Measurements from ENCODE around the gene SOX13.
"Not testable (repeated sequence)": the region's sequence is repeated elsewhere in the genome, so short reads cannot be mapped to it uniquely, and the experiment has no call there.

Gene SOX13

GRCh38 chr1:204072931-204073836 lies at the start of gene SOX13:
Gene SOX13 (plus strand): TSS chr1:204073115. CDS start chr1:204112916, 39,801 bp downstream.
- DNase-seq: no peak

- DNase-seq: no peak
Observed at GRCh38 chr1:204025917-204026707, 46.8 kb upstream of the SOX13 start.

DNA sequence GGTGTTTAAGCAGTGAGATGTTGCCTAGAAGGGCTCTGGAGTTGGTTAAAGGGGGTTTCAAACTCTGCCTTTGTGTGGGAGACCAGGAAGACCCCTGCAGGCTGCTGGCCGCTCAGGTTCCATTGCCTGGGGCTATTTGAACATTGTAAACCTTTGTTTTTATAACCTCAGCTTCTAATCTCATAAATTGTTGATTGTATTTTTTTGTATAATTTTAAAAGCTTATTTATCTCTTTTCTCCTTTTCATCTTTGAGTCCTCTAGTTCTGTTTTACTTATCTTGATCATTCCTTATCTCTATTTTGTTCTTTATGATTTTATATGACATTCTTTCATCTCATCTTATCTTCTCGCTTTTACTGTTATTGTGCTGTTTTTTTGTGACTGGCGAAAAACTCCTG lies 45.5 kb upstream of the SOX13 start:
- DNase-seq: no peak

GRCh38 chr1:204029016-204029415 lies 43.9 kb upstream of the SOX13 start:
- DNase-seq: no peak

DNA sequence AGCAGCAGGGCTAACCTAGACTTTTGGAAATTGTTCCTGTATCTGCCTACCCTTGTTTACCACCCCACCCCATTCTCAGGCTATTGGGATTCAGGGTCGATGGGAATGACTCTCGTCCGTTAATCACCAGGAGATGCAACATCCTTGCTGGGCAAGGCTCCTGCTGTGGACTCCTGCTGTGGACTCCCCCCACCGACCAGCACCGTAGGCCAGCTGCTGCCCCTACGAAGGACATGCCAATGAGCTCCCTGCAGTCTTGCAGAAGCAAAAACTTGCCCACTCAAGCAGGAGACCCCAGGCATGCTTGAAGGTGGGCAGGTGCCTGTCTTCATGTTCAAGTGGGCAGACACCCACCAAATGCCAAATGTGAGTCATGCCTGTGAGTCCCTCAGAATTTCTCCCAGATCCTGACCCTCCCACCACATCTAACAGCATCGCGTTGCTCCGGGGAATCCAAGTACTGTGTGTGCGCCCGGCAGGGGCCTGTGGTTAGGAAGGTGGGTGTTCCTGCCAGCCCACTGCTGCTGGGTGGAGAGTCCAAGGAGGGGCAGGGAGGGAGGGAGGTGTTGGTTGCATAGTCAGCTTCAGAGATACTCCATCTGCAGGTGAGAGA lies 41.7 kb upstream of the SOX13 start:
- DNase-seq: no peak

DNA sequence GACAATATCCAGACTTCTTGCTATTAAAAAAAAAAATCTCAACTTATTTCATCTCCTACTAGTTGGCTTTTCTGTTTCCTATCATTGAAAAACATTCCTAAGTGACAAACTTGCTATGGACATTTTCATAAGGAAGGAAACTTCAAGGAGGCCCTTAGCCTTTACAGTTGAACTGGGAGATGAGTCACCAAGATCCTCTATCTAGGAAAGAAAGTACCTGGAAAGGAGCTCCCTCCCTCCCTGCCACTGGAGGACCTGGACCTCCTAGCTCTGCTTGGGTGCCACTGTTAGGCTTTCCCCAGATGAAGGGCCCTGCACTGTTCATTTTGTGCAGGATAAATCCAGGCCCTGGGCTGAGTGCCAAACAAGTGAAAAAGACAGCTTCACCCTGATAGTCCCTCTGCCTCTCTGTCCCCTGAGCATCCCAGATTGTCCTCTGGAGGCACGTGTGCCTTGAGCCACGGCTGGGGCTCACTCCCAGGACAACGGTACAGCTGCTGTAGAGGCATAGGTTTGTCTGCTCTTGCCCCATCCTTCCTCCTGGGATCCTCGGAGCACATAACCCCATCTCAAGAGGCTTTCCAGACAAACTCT lies 40.2 kb upstream of the SOX13 start:
- no peak for DNase-seq

DNA sequence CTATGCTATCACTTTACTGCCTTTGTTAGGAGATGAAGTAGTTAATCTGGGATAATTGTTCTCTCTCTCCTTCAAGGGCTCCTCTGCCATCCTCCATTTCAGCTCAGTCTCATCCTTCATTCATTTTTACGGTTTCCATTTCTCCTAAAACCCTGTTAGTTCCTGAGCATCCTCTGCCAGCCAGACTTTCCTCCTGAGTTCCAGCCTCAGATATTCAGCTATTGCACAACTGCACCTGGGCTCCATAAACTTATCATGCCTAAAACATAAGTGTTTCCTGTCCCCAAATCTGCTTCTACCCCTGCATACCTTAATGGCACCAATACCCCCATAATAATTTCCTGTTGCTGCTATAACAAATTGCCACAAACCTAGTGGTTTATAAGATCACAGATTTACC lies 39.6 kb upstream of the SOX13 start:
- DNase-seq: no peak

DNA sequence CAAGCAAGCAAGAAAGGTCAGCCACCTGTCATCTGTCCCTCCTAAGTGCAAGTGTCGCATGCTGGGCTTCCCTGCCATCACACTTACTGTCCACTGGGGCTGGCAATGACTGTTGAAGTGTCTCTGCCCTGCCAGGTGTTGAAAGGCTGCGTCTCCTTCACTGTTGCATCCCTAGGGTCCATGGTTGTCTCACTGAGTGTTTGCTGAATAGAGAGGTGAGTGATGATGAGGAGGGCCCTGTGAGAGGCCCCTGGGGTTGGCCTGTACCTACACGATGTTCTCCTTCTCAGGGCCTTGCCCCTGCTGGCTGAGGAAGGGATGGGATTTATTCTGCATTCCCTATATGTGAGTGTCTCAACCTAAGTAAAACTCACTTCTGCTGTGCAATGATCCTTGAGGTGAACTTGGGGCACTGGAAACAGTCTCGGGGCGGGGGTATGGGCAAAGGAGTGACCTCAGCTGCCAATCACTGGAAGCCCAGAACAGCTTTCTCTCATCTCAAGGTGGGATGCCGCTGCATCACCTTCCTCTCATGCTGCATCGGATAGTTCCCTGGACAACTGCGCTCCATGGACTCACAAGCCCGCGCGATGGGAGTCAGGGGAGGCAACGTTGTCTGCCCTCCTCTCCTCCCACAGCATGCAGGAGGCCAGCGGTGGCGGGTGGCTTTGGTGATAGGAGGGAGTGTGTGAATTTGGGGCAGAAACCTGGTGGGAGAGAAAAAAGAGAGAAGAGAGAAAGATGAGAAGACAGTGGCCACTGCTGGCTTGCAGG lies 35.8 kb upstream of the SOX13 start:
- DNase-seq: no peak

DNA sequence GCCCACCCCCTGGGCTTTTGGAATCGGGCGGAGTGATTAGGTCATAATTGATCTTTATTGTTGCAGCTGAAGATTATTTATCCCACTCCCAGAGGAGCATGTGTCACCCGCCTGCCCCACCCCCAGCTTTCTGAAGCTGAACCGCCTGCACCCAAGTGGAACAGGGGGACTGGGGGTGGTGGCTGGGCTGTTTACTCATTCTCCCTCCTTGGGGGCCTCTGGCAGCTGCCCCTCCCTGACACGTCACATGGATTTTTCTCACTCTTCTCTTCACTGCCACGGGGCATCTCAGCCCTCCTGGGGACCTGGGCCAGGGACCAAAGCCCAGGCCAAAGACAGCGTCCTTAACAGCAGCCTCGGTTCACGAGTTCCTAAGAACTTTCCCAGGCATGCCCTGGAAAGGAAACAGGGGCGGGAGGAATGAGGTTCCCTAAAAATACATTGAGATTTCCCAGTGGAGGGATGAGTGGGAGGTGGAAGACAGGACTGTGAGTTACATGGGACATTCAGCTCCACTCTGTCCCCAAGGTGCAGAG lies 31.6 kb upstream of the SOX13 start:
- no peak for DNase-seq

DNA sequence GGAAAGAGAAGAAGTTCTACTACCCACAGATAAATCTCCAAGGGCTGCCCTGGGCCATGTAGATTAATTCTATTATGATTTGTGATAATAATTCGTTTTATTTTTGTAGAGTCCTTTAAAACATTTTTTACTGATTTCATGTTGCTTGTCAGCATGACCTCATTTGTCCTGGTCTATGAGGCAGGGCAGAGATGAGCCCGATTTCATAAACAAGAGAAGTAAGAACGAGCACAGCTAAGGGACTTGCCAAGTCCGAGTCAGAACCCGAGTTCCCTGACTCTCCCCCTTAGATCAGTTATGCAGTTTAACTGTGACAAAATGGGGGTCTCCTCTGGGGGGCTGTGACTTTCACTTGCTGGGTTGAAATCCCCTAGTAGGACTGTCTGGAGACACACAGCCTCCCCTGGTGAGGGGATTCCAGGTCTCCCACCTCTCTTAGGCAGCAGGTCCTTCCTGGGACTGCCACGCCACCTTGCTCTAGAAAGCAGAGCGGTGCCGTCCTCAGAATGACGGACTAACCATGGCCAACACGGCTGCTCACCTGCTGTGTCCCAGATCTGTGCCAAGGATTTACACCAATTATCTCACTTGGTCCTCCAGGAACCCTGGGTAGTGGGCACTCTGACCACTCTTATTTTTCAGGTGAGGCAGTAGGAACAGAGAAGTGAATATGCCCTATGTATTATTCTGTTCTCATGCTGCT lies 31.0 kb upstream of the SOX13 start:
- DNase-seq: no peak

GRCh38 chr1:204042516-204042915 lies 30.4 kb upstream of the SOX13 start:
- no peak for DNase-seq

GRCh38 chr1:204043680-204044079 lies 29.2 kb upstream of the SOX13 start:
- no peak for DNase-seq

DNA sequence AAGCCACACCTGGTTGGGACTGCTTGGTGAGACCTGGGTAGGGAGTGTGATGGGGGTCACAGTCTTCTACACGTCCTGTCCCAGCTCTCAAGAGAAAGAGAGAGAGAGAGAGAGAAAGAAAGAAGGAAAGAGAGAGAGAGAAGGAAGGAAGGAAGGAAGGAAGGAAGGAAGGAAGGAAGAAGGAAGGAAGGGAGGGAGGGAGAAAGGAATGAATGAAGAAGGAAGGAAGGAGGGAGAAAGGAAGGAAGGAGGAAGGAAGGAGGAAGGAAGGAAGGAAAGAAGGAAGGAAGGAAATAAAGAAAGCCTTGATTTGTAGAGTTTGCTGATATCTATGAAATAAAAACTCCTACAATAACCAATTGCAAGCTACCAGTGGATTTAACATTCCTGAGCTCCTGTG lies 28.5 kb upstream of the SOX13 start:
- no peak for DNase-seq

- no peak for DNase-seq
Observed at GRCh38 chr1:204045430-204045829, 27.5 kb upstream of the SOX13 start.

- DNase-seq: no peak
Observed at GRCh38 chr1:204046346-204046745, 26.6 kb upstream of the SOX13 start.

GRCh38 chr1:204048796-204049195 lies 24.1 kb upstream of the SOX13 start:
- not testable (repeated sequence) for DNase-seq

- DNase-seq: no peak
Observed at GRCh38 chr1:204051258-204051657, 21.7 kb upstream of the SOX13 start.

DNA sequence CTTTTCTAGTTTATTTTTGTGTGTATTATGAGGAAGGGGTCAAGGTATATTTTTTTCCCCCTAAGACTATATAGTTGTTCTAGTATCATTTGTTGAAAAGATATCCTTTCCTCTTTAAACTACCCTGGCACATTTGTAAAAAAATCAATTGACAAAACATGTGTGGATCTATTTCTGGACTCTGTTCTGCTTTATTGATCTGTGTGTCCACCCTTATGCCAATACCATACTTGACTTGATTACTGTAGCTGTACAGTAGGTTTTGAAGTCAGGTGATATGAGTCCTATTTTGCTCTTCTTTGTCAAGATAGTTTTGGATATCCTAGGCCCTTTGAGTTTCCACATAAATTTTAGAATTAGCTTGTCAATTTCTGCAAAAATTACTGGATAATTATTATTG lies 21.2 kb upstream of the SOX13 start:
- no peak for DNase-seq

DNA sequence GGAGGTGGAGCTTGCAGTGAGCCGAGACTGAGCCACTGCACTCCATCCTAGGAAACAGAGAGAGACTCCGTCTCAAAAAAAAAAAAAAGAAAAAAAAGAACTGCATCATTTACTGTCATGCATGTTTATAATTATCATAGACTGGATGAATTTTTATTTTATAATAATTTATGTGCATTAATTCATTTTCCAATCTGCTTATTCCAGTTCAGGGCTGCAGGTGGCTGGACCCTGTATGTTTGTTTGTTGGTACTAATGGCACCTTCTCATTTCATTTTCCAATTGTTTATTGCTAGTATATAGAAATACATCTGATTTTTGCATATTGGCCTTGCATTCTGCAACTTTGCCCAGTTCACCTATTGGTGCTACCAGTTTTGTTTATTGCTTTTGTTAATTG lies 19.0 kb upstream of the SOX13 start:
- no peak for DNase-seq

DNA sequence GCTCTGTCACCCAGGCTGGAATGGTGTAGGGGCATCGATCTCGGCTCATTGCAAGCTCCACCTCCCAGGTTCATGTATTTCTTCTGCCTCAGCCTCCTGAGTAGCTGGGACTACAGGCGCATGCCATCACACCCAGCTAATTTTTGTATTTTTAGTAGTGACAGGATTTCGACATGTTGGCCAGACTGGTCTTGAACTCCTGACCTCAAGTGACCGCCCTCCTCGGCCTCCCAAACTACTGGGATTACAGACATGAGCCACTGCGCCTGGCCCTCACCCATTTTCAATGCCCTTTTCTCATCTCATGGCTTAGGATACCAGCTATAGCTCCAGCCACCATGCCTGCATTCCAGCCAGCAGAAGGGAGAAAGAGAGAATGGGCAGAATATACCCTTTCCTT lies 12.9 kb upstream of the SOX13 start:
- no peak for DNase-seq

GRCh38 chr1:204062106-204062505 lies 10.8 kb upstream of the SOX13 start:
- DNase-seq: no peak

Measured in NK-92 treated with Interleukin-12 subunit alpha and Interleukin-12 subunit beta, amount 100 ng/mL, for 24 hours (cell line).